Thyroid gland (tissue), 4 donors: ENCODE data around the gene SLC6A17.

Experiments used
- CTCF ChIP-seq, 6 experiments: fragments of 200-600 bp in 3 of 6; fragments of 450-650 bp in 3 of 6; sonication (generic) in 3 of 6; IDR thresholded peaks; one replicate each; pipeline ENCODE4 v1.5.1; 2016 to 2019; ENCODE audit warnings: antibody characterized with exemption in 6 of 6, mild to moderate bottlenecking in 2 of 6, inconsistent platforms in 1 of 6, moderate library complexity in 1 of 6
- POLR2A ChIP-seq, 2 donors: fragments of 450-650 bp; IDR thresholded peaks; one replicate each; pipeline ENCODE4 v1.6.1; 2017; ENCODE audit warnings: antibody characterized with exemption in 2 of 2, mild to moderate bottlenecking in 2 of 2, moderate library complexity in 1 of 2

DNA sequence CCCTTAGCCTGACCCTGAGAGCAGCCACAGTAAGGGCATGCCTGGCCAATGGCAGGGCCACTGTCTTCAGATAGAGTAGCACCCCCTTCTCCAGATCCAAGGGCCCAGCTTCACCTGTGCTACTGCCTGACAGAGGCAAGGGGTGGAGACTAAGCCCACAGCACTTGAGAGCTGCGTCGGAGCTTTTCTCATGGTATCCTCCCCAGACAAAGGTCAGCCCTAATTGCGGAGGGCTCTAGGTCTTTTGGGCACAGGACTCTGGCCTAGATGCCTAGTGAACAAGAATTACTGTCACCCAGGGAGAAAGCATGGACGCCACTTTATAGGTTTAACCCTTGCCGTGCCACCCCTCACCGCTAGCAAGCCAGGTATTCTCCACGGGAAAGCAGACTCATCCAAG is 74.9 kb downstream of the SLC6A17 start:
- TF ChIP-seq POLR2A (IDR thresholded peaks at IDR 0.05) (no peak), CTCF (IDR thresholded peaks at IDR 0.05) (no peak)
